Osteoblast (primary cell): ENCODE data around the gene MOB3C. TPM values are rescaled to one million over a fixed set of nuclear protein-coding genes. Genes with fewer than 3 reads are reported as not detected.

ENCODE experiments used
- DNase-seq: peaks from one replicate; pipeline ENCODE4 v3.0.0; 2011; ENCODE audit warnings: low spot score, mixed read lengths; ENCODE audit not compliant: insufficient read length; ENCODE audit errors: missing footprints
- H2AFZ ChIP-seq: 2 replicates; pipeline ENCODE4 v1.6.0; 2011; ENCODE audit warnings: mild to moderate bottlenecking, low read length
- H3K27ac ChIP-seq: 2 replicates; pipeline ENCODE4 v1.5.1; 2011; ENCODE audit warnings: mild to moderate bottlenecking, low read depth, low read length, moderate library complexity
- H3K27me3 ChIP-seq: 2 replicates; pipeline ENCODE4 v1.6.0; 2012; ENCODE audit warnings: mild to moderate bottlenecking, control low read depth, inconsistent platforms, low read length, moderate library complexity; ENCODE audit not compliant: insufficient read depth
- H3K36me3 ChIP-seq: 2 replicates; pipeline ENCODE4 v1.5.1; 2011; ENCODE audit warnings: mild to moderate bottlenecking, low read length, control low read depth, moderate library complexity; ENCODE audit not compliant: insufficient read depth
- H3K4me1 ChIP-seq: 2 replicates; pipeline ENCODE4 v1.5.1; 2011; ENCODE audit warnings: mild to moderate bottlenecking, low read length, control low read depth, moderate library complexity; ENCODE audit not compliant: insufficient read depth
- H3K4me2 ChIP-seq: 2 replicates; pipeline ENCODE4 v1.6.0; 2011; ENCODE audit warnings: mild to moderate bottlenecking, low read length; ENCODE audit not compliant: insufficient read depth
- H3K4me3 ChIP-seq: fragments of 200-600 bp; sonication (generic); 3 replicates; pipeline ENCODE4 v1.5.1; 2012; ENCODE audit warnings: mild to moderate bottlenecking, low read length, inconsistent platforms; ENCODE audit not compliant: insufficient read depth
- H3K79me2 ChIP-seq: 2 replicates; pipeline ENCODE4 v1.6.0; 2012; ENCODE audit warnings: mild to moderate bottlenecking, low read length, control low read depth, inconsistent platforms; ENCODE audit not compliant: insufficient read depth
- H3K9me3 ChIP-seq: 2 replicates; pipeline ENCODE4 v1.5.1; 2011; ENCODE audit warnings: low read depth, low read length, control low read depth
- H4K20me1 ChIP-seq: 2 replicates; pipeline ENCODE4 v1.6.0; 2012; ENCODE audit warnings: mild to moderate bottlenecking, low read length, control low read depth; ENCODE audit not compliant: insufficient read depth
- total RNA-seq: library from RNA; depleted of rRNA; stranded (reverse); fragments of >200 nt; gene quantifications from 2 replicates; pipeline ENCODE4 v1.2.3, GENCODE V29; 2012
- TF ChIP-seq, protein P1 (sequence below): IDR thresholded peaks from 2 replicates; pipeline ENCODE4 v1.5.1; 2011; ENCODE audit warnings: mild to moderate bottlenecking, low read depth, low read length, moderate library complexity; ENCODE audit errors: extremely low read depth

The MOB3C gene
- total RNA-seq, 1 donor = 8.7 TPM

GRCh38 chr1:46612937-46613660 is 3.5 kb downstream of the MOB3C start:
- H3K4me1 ChIP-seq = peaks cover 33% of the 10 kb centered on the region
- peak overlapping the region; percentile 40 for H3K4me3 ChIP-seq
- TF ChIP-seq, protein P1, sequence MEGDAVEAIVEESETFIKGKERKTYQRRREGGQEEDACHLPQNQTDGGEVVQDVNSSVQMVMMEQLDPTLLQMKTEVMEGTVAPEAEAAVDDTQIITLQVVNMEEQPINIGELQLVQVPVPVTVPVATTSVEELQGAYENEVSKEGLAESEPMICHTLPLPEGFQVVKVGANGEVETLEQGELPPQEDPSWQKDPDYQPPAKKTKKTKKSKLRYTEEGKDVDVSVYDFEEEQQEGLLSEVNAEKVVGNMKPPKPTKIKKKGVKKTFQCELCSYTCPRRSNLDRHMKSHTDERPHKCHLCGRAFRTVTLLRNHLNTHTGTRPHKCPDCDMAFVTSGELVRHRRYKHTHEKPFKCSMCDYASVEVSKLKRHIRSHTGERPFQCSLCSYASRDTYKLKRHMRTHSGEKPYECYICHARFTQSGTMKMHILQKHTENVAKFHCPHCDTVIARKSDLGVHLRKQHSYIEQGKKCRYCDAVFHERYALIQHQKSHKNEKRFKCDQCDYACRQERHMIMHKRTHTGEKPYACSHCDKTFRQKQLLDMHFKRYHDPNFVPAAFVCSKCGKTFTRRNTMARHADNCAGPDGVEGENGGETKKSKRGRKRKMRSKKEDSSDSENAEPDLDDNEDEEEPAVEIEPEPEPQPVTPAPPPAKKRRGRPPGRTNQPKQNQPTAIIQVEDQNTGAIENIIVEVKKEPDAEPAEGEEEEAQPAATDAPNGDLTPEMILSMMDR = no peak
- no peaks in the 10 kb centered on the region for H3K9me3 ChIP-seq
- no peak overlapping the region for H2AFZ ChIP-seq
- H3K27ac ChIP-seq = no peak overlapping the region
- peaks cover 28% of the 10 kb centered on the region for H3K36me3 ChIP-seq
- peaks cover 41% of the 10 kb centered on the region for H3K79me2 ChIP-seq
- H3K4me2 ChIP-seq = peak overlapping the region; percentile 50
- no peaks in the 10 kb centered on the region for H3K27me3 ChIP-seq
- no peak for DNase-seq
- H4K20me1 ChIP-seq = peaks cover 24% of the 10 kb centered on the region

- TF ChIP-seq, protein P1 = no peak
- H3K27ac ChIP-seq = no peak overlapping the region
- H3K4me3 ChIP-seq = no peak overlapping the region
- H2AFZ ChIP-seq = no peak overlapping the region
- no peaks in the 10 kb centered on the region for H3K9me3 ChIP-seq
- H3K79me2 ChIP-seq = peaks cover 41% of the 10 kb centered on the region
- peak; percentile 80 for DNase-seq
- peaks cover 24% of the 10 kb centered on the region for H4K20me1 ChIP-seq
- H3K36me3 ChIP-seq = peaks cover 35% of the 10 kb centered on the region
- peaks cover 27% of the 10 kb centered on the region for H3K4me1 ChIP-seq
- peak overlapping the region; percentile 23 for H3K4me2 ChIP-seq
- H3K27me3 ChIP-seq = no peaks in the 10 kb centered on the region
Observed at GRCh38 chr1:46611691-46612221, 4.9 kb downstream of the MOB3C start.

DNA sequence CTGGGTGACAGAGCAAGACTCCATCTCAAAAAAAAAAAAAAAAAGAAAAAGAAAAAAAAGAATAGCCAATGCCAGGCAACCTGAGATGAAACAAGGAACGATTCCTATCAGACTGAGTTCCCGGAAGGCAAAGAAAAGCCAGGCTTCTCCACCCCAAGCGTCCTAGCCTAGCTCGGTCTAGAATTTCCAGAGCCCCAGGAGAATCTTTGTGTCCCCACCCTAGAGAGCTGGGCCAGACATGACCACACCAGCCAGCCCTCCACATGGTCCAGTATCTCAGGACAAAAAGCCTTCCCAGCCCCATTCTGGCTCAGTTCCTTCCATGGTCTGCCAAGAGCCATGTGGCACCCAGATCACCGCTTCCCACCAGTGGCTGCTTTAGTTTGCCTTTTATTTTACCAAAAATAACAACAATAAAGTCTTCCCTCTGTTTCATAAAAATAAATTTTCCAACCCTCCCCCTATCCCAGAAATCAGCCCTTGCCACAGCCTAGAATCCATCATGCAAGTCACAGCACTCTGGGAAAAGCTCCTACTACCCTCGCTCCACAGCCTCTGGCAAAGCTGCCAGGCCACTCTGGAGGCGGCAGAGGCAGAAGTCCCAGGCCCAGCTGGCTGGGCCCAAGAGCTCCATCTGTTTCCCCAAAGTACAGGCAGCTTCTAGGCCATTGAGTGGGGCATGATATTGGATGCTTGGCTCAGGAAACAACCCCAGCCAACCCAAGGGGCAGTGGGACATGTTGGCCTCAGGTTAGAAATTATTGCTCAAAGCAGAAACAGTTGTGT is 9.1 kb downstream of the MOB3C start:
- Histone ChIP-seq H3K9me3 (no peaks in the 10 kb centered on the region), H3K27ac (no peak overlapping the region), H4K20me1 (no peaks in the 10 kb centered on the region), H3K4me3 (no peak overlapping the region), H3K79me2 (peaks cover 22% of the 10 kb centered on the region), H2AFZ (no peak overlapping the region), H3K4me1 (peaks cover 11% of the 10 kb centered on the region), H3K27me3 (no peaks in the 10 kb centered on the region), H3K4me2 (no peak overlapping the region), H3K36me3 (peaks cover 30% of the 10 kb centered on the region)
- TF ChIP-seq, protein P1 = no peak
- DNase-seq = no peak
